VCaP (cell line): ENCODE measurements around the gene SGSM1.

Source experiments
- H3K27ac ChIP-seq: fragments of 450-650 bp; 2 replicates; pipeline ENCODE4 v1.5.1; 2017
- TF ChIP-seq, protein P1 (sequence below): fragments of 450-650 bp; conservative IDR thresholded peaks from 2 replicates; pipeline ENCODE4 v1.5.1; 2017; ENCODE audit warnings: mild to moderate bottlenecking, moderate library complexity

The SGSM1 gene

DNA sequence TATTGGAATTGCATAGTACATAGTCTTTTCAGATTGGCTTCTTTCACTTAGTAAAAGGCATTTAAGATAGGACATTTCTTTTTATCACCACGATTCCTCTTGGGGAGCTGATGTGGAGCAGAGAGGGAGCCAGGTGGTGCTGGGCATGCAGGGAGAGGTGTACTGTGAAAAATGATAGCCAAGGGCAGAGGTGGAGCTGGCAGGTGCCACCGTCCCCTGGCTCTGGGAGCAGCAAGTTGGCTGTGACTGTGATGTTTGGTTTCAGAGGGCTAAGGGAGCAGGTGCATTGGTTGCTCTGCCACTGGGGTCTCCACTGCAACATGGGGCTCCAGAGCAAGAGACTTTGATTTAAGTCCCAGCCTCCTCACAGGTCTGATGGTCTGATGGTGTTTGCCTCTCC lies 16.5 kb downstream of the SGSM1 start:
- TF ChIP-seq, protein P1, sequence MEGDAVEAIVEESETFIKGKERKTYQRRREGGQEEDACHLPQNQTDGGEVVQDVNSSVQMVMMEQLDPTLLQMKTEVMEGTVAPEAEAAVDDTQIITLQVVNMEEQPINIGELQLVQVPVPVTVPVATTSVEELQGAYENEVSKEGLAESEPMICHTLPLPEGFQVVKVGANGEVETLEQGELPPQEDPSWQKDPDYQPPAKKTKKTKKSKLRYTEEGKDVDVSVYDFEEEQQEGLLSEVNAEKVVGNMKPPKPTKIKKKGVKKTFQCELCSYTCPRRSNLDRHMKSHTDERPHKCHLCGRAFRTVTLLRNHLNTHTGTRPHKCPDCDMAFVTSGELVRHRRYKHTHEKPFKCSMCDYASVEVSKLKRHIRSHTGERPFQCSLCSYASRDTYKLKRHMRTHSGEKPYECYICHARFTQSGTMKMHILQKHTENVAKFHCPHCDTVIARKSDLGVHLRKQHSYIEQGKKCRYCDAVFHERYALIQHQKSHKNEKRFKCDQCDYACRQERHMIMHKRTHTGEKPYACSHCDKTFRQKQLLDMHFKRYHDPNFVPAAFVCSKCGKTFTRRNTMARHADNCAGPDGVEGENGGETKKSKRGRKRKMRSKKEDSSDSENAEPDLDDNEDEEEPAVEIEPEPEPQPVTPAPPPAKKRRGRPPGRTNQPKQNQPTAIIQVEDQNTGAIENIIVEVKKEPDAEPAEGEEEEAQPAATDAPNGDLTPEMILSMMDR: no peak
- no peak overlapping the region for H3K27ac ChIP-seq

DNA sequence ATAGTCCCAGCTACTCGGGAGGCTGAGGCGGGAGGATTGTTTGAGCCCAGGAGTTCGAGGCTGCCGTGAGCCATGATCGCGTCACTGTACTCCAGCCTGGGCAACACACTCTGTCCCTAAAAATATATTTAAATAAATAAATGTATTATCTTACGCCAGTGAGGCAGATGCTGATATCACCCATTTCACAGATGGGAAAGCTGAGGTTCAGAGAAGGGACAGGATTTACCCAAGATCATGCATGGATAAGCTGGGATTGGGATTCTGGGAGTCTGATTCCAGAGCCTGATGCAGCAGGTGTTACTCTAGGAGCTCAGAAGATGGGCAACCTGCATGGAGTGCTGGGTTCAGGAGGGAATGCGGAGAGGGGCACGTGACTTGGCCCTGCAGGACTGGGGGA lies 17.8 kb downstream of the SGSM1 start:
- TF ChIP-seq, protein P1: no peak
- no peak overlapping the region for H3K27ac ChIP-seq

DNA sequence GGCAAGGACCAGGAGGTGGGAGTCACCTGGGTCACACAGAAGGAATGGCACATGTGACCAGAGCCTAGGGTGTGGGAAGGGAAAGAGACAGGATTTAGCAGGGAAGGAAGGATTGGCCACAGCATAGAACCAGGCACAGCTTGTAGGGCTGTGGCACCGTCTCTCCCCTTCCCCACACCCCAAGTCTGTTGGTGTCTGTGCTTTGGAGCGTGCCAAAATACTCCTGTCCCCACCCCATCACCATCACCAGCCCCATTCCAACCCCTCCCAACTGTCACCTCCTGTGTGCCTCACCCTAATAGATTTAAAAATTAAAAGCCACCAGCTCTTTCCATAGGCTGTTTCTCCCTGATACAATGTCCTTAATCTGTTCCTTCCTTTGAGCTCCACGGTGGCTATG lies 18.2 kb downstream of the SGSM1 start:
- H3K27ac ChIP-seq: no peak overlapping the region
- TF ChIP-seq, protein P1: no peak

DNA sequence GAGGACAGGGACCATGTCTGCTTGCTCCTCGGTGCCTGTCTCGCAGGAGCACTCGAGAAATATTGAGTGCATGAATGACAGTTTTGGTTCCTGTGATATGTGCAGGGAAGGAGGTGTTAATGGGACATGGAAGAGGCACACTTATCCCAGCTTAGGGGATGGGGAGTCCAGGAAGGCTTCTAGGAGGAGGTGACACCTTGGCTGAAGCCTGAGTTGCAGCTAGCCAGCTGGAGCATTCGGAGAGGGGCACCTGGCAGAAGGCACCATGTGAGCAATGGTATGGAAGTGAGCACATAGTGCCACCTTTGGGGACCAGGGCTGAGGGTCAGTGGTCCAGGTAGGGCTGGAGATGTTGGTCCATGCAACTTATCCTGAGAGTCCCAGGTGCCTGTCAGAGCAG lies 18.9 kb downstream of the SGSM1 start:
- TF ChIP-seq, protein P1: no peak
- no peak overlapping the region for H3K27ac ChIP-seq

DNA sequence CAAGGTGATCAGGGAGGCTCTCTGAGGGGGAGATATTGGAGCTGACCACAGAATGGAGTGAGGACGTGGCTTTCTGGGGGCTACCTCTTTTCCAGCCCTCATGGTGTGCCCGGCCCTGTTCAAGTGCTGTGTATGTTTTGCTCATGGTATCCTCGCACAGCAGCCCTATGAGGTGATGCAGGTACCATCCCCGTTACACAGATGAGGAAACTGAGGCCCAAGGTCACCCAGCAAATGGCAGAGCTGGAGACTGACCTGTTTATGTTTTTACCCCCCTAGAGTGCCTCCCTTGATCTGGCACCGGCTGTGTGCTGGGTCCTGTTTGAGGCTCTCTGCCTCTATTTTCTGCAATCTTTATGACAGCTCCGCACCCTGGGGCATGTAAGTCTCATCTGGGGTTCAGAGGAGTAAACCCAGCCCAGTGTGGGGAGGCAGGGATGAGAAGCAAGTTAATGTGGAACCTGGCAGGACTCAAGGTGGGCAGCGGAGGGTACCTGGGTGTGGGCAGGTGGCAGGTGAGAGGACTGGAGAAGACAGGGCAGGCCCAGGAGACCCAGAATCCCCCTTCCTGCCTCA lies 20.8 kb downstream of the SGSM1 start:
- TF ChIP-seq, protein P1: no peak
- no peak overlapping the region for H3K27ac ChIP-seq

DNA sequence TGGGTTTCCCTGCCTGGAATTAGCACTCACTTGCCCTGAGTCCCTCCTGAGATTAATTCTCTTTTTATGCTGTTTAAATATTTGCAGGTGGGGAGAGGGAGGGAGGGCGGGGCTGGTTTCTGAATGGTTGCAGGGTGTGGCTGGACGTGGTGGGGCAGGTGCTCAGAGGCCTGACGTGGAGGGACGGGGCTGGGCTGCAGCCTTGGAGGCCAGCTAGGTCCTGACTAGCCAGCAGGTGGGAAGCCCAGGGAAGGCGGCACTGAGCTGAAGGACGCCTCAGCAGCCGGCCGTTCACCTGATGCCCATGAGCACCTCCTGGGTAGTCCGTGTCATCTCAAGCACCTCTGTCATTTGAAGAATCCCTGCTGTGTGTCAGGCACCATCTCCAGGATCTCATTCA lies 21.3 kb downstream of the SGSM1 start:
- TF ChIP-seq, protein P1: no peak
- no peak overlapping the region for H3K27ac ChIP-seq

DNA sequence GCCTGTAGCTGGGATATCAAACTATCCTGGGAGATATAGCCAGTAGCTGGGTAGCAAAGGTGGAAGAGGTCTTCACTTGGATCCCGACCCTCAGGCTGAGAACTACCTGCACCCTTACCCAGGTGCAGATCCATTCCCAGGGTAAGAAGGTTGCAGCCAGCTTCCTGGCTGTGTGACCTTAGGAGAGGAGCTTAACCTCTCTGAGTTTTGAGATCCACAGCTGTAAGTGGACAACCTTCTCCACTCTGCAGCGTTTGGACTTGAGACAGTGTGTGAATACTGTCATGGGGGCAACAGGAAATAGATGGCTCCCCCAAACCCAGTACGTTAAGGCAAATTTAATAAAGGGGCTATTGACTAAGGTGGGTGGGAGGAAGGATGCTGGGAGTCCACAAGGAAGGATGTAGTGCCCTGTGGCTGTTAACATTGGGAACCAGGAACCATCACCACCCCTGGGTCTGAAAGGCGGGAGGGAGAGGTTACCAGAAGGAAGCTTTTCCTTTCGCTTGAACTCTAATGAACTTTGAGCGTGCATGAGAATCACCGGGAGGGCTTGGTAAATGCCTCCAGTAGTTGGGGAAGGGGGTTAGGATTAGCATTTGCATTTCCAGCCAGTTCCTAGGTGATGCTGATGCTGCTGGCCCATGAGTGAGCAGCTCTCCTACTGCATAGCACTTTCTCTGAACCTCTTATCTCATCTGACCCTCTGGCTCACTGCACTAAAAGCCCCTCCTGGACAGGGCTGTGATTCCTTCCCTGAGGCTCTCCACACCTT lies 24.4 kb downstream of the SGSM1 start:
- H3K27ac ChIP-seq: no peak overlapping the region
- TF ChIP-seq, protein P1: no peak
